ENCODE measurements around the gene DDX53.

The DDX53 gene

DNA sequence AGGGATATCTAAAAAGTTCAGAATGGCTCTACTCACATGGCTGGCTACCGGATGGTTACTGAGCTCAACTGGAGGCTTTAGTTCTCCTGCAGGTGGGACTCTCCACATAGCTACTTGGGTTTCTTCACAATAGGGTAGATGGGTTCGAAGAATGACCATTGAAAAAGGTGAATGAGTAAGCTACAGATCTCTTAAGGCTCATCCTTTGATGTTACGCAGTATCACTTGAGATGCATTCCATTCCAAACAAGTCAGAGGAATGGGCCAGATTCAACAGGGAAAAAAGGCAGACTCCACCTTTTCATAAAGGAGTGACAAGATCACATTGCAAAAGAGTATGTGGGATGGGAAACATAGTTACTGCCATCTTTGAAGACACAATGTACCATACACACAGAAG lies 52.6 kb downstream of the DDX53 start:
- TF ChIP-seq EGR1 (IDR thresholded peaks at IDR 0.05) (no peak), RAD21 (IDR thresholded peaks at IDR 0.05; ENCODE audit: low read depth) (no peak), TEAD4 (IDR thresholded peaks at IDR 0.05) (no peak), CREB1 (IDR thresholded peaks at IDR 0.05; ENCODE audit: low read depth) (no peak), MAX (IDR thresholded peaks at IDR 0.05) (no peak), FOXM1 (IDR thresholded peaks at IDR 0.05; ENCODE audit: borderline replicate concordance, low read depth) (no peak), REST (IDR thresholded peaks at IDR 0.05; ENCODE audit: low read depth) (no peak), EP300 (IDR thresholded peaks at IDR 0.05; ENCODE audit: borderline replicate concordance) (no peak), CEBPB (IDR thresholded peaks at IDR 0.05) (no peak), TCF12 (IDR thresholded peaks at IDR 0.05; ENCODE audit: low read depth) (no peak), NFIC (IDR thresholded peaks at IDR 0.05) (no peak), TAF1 (IDR thresholded peaks at IDR 0.05; ENCODE audit: low read depth) (no peak), ZBTB7A (IDR thresholded peaks at IDR 0.05; ENCODE audit: low read depth) (no peak), YY1 (IDR thresholded peaks at IDR 0.05; ENCODE audit: low read depth) (no peak)
- TF ChIP-seq, protein P1, sequence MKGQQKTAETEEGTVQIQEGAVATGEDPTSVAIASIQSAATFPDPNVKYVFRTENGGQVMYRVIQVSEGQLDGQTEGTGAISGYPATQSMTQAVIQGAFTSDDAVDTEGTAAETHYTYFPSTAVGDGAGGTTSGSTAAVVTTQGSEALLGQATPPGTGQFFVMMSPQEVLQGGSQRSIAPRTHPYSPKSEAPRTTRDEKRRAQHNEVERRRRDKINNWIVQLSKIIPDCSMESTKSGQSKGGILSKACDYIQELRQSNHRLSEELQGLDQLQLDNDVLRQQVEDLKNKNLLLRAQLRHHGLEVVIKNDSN (IDR thresholded peaks at IDR 0.05): no peak

Data from Ishikawa (cell line).